HG03135 (cell line): ENCODE data around the gene MGAT4C.
"Not testable (repeated sequence)": the region's sequence is repeated elsewhere in the genome, so short reads cannot be mapped to it uniquely, and the experiment has no call there.

ENCODE experiments used
- ATAC-seq: cut with Tn5 transposase; IDR thresholded peaks from one replicate; pipeline ENCODE4 v1.9.1; 2021; ENCODE audit warnings: mild to moderate bottlenecking, moderate library complexity; ENCODE audit not compliant: unreplicated experiment

The MGAT4C gene

GRCh38 chr12:86139671-86140070, 116.5 kb downstream of the MGAT4C start:
- no peak for ATAC-seq

DNA sequence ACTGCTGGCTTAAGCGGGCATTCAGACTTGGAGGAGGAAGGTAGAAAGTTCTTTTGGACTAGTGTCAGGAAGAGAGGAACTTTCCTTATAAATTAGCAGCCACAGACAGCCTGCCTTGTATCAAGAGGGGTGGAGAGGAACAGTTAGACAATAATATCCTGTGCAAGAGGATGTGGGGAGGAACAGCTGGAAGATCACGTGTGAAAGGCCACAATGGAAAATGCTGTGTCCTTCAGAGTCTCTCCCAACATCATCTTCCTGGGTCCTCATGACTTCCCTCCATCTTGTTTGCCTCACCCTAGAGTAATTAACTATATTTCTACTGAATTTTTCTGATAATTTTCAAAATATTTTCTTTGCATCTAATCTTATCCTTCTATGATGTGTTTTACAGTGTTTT, 117.4 kb downstream of the MGAT4C start:
- no peak for ATAC-seq

DNA sequence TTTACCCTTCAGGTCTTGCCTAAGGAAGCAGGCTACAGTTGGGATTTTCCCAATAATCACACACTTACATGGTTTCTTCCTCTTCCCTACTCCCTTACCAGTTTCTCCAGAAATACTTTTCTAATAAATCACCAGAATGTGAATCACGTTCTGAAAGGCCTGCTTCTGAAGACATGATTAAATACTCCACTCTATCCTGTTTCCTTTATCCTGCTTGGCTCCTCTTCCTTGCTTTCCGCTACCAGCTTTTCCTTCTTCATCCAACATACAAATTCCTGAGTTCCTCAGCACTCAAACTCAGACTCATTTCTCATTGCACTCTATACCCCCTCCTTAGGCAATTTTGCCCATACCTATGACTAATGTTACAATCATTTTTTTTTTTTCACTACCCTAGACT, 118.3 kb downstream of the MGAT4C start:
- no peak for ATAC-seq

DNA sequence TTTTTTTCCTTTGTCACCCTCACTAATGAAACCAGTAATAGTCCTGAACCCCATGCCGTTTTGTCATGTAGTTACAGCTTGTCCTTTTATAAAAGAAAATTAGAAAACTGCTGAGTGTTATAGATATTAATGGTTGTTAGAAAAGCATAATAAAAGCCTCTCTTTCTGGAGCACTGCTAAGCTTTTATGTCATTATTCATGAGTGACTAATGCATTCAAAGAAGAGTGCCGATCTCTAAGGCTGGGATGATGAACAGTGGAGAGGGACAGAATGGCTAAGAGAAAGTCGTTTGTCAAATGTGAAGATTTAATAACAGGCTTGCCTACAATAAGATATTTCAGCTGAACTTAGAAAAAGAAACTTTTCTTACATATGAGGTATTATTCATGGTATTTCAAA, 121.6 kb downstream of the MGAT4C start:
- no peak for ATAC-seq

DNA sequence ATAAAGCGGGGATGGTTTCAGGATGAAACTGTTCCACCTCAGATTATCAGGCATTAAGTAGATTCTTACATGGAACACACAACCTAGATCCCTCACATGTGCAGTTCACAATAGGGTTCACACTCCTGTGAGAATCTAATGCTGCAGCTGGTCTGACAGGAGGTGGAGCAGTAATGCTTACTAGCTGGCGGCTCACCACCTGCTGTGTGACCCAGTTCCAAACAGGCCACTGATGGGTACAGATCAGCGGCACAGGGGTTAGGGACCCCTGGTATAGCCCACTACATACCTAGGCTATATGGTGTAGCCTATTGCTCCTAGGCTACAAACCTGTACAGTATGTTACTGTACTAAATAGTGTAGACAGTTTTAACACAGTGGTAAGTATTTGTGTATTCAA, 129.3 kb downstream of the MGAT4C start:
- ATAC-seq: not testable (repeated sequence)

- ATAC-seq: no peak
These were observed 133.2 kb downstream of the MGAT4C start for GRCh38 chr12:86122846-86123468.

GRCh38 chr12:86118161-86118560, 138.0 kb downstream of the MGAT4C start:
- no peak for ATAC-seq

DNA sequence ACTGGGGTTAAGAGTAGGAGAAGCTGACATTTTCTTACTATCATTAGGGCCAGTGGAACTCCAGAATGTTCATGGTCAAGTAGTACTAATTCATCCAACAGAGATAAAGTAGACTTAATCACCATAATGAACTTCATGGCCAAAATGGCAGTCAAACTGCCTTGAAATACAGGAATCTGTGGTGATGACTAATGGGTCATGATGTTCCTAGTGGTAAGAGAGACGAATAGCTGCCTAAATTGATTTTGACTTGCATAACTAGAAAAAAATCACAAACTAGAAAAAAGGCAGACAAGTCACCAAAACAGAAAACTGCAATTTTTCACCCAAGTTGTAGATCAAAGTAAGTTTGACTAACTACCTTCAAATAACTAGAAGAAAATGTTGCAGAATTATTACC, 138.5 kb downstream of the MGAT4C start:
- no peak for ATAC-seq

DNA sequence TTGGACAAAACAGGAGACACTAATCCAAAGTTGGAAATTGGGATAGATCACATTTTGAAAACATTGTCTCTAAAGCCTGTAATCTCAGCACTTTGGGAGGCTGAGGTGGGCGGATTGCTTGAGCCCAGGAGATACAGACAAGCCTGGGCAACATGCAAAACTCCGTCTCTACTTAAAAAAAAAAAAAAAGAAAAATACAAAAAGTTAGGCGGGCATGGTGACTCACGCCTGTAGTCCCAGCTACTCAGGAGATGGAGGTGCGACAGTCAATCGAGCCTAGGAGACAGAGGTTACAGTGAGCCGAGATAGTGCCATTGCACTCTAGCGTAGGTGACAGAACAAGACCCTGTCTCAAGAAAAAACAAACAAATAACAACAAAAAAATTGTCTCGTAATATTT, 152.1 kb downstream of the MGAT4C start:
- ATAC-seq: no peak

GRCh38 chr12:86097161-86097560, 159.0 kb downstream of the MGAT4C start:
- no peak for ATAC-seq

DNA sequence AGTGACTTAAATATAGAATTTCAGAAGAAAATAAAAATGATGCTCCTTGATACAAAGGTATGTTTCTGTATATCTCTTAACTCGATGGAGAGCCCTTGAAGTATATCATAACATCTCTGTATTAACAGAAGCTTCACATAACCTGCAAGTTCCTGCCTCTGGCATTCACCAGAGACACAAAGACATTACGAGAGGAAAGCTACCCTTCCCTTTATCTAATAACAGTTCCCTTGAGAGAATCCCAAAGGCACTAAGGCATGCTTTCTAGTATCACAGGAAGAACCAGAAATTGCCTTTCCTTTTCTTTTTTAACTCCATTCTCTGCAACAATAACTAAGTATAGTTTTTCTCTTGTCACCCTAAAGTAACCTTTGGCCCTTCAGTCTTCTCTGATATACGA, 164.5 kb downstream of the MGAT4C start:
- ATAC-seq: no peak

DNA sequence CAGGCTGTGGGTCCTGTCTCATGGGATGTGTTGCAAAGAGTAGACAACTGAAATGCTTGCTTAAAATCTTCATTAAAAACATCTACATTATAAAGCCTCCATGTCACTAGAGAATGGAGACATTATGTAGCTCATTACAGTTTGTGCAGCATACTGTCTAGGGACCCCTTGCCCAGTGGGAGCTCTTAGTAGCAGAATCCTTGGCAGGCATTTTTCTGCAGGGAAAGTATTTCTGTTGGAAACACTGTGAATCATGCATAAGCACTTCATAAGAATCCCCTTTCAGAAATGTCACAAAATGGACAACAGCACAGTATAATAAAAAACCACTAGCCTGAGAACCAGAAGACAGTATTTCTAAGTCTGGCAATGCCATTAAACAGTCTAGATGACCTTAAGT, 174.3 kb downstream of the MGAT4C start:
- ATAC-seq: no peak

DNA sequence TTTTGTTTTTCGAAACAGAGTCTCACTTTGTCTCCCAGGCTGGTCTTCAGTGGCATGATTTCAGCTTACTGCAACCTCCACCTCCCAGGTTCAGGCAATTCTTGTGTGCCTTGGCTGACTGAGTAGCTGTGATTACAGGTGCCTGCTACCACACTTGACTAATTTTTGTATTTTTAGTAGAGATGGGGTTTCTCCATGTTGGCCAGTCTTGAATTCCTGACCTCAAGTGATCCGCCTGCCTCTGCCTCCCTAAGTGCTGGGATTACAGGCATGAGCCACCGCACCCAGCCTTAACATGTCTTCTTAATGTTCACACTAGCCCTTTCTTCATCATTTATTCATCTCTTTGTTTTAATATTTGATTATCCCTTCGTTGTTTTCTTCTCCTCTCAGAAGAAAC, 197.1 kb downstream of the MGAT4C start:
- not testable (repeated sequence) for ATAC-seq

- ATAC-seq: no peak
These were observed 198.9 kb downstream of the MGAT4C start for GRCh38 chr12:86057092-86057845.

- no peak for ATAC-seq
These were observed 203.3 kb downstream of the MGAT4C start for GRCh38 chr12:86052921-86053320.

DNA sequence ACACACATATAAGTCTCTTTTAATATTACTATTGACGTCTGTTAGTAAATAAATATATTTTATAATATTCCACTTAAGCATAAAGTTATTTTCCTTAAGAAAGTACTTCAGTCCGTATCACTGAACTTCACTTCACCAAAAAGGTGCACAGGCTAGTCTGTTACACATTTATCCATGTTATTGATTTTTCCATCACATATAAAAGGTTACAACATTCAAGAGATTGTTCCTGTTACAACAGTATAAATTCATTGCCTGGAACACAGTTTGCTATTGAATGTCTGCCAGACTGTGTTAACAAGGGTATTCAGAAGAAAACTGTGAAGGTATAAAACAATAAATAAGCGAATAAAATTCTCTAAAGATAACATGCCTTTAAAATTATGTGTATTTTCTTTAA, 206.2 kb downstream of the MGAT4C start:
- no peak for ATAC-seq

- ATAC-seq: no peak
These were observed 211.8 kb downstream of the MGAT4C start for GRCh38 chr12:86044396-86044795.

- no peak for ATAC-seq
These were observed 214.1 kb downstream of the MGAT4C start for GRCh38 chr12:86042062-86042461.

DNA sequence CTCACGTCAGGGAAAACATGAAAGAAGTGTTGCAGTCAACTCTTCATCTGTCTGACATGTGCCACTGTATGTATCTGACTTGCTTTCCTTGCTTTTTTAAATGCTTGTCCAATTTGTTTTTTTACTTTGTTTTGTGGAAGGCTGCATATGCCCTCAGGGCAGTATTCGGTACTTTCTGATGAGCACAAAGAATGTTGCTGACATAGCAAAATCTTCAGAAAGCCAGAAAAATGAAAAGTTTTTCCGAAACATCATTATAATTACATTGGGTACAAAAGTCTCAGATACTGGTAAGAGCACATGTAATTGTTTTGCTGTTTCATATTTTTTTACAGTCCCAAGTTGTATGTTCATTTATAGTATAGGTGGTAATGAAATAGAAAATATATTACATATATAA, 237.8 kb downstream of the MGAT4C start:
- no peak for ATAC-seq

- no peak for ATAC-seq
These were observed 241.2 kb downstream of the MGAT4C start for GRCh38 chr12:86015026-86015425.

DNA sequence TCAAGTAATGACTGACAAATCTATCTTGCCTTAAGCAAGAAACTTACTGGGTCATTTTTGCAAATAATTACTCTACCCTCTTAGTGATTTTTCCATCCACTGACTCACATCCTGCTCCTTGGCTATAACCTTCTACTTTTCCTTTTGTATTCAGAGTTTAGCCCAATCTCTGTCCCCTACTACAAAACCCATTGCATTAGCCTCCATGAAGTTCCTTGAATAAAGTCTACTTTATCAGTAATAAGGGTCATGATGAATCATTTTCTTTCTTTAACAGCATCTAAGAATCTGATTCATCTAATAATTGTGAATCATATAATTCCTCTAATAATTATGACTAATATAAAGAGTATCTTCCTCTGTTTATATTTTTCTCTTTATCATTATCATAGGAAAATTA, 249.5 kb downstream of the MGAT4C start:
- no peak for ATAC-seq

GRCh38 chr12:85998074-85998473, 258.1 kb downstream of the MGAT4C start:
- ATAC-seq: no peak

GRCh38 chr12:85996280-85996679, 259.9 kb downstream of the MGAT4C start:
- no peak for ATAC-seq
